WERI-Rb-1 (cell line): ENCODE measurements around the gene C10orf71.

Source experiments
- DNase-seq: peaks from one replicate; pipeline ENCODE4 v3.0.0-alpha.2; 2020
- H3K27ac ChIP-seq: fragments of 250-450 bp; sonication (Bioruptor Pico); 2 replicates; pipeline ENCODE4 v1.5.1; 2020; ENCODE audit warnings: mild to moderate bottlenecking, moderate library complexity
- H3K27me3 ChIP-seq: fragments of 250-450 bp; sonication (Bioruptor Pico); 2 replicates; pipeline ENCODE4 v1.5.1; 2021; ENCODE audit warnings: mild to moderate bottlenecking, low read depth, moderate library complexity; ENCODE audit not compliant: insufficient read depth, severe bottlenecking
- H3K36me3 ChIP-seq: fragments of 250-450 bp; sonication (Bioruptor Pico); 2 replicates; pipeline ENCODE4 v1.5.1; 2020; ENCODE audit warnings: mild to moderate bottlenecking, moderate library complexity
- H3K4me3 ChIP-seq: 2 replicates; pipeline ENCODE4 v1.5.1; 2011; ENCODE audit warnings: low read depth, mild to moderate bottlenecking, control low read depth, low read length
- H3K9me3 ChIP-seq: fragments of 250-450 bp; sonication (Bioruptor Pico); 2 replicates; pipeline ENCODE4 v1.5.1; 2021; ENCODE audit warnings: mild to moderate bottlenecking, moderate library complexity; ENCODE audit not compliant: severe bottlenecking
- CTCF ChIP-seq: IDR thresholded peaks from 2 replicates; pipeline ENCODE4 v1.5.1; 2011; ENCODE audit warnings: low read depth, mild to moderate bottlenecking, control low read depth, inconsistent platforms, low read length

The C10orf71 gene

GRCh38 chr10:49334964-49335363 lies 36.0 kb downstream of the C10orf71 start:
- H3K27me3 ChIP-seq: peaks cover 2% of the 10 kb centered on the region

GRCh38 chr10:49335364-49335972 lies 36.5 kb downstream of the C10orf71 start:
- Histone ChIP-seq H3K4me3 (no peak overlapping the region), H3K27ac (no peak overlapping the region), H3K9me3 (no peaks in the 10 kb centered on the region), H3K27me3 (peaks cover 2% of the 10 kb centered on the region), H3K36me3 (no peaks in the 10 kb centered on the region)
- TF ChIP-seq CTCF: no peak
- DNase-seq: no peak

More at GRCh38 chr10:49334964-49335363, 36.0 kb downstream of the C10orf71 start:
- no peak for DNase-seq
- Histone ChIP-seq H3K36me3 (no peaks in the 10 kb centered on the region), H3K4me3 (no peak overlapping the region), H3K9me3 (no peaks in the 10 kb centered on the region), H3K27ac (no peak overlapping the region)
- TF ChIP-seq CTCF: no peak

GRCh38 chr10:49338604-49339003 lies 39.6 kb downstream of the C10orf71 start:
- H3K9me3 ChIP-seq: no peaks in the 10 kb centered on the region
- DNase-seq: no peak
- no peaks in the 10 kb centered on the region for H3K36me3 ChIP-seq
- no peak for TF ChIP-seq CTCF
- H3K27ac ChIP-seq: no peak overlapping the region
- peaks cover 2% of the 10 kb centered on the region for H3K27me3 ChIP-seq
- no peak overlapping the region for H3K4me3 ChIP-seq

- no peaks in the 10 kb centered on the region for H3K9me3 ChIP-seq
- no peak overlapping the region for H3K27ac ChIP-seq
- no peak overlapping the region for H3K4me3 ChIP-seq
- no peak for DNase-seq
- no peaks in the 10 kb centered on the region for H3K27me3 ChIP-seq
- no peaks in the 10 kb centered on the region for H3K36me3 ChIP-seq
- TF ChIP-seq CTCF: no peak
Observed at GRCh38 chr10:49344840-49345239, 45.9 kb downstream of the C10orf71 start.

GRCh38 chr10:49347342-49347741 lies 48.4 kb downstream of the C10orf71 start:
- no peaks in the 10 kb centered on the region for H3K9me3 ChIP-seq
- no peak for TF ChIP-seq CTCF
- no peak for DNase-seq

GRCh38 chr10:49347827-49348226 lies 48.9 kb downstream of the C10orf71 start:
- Histone ChIP-seq H3K9me3 (no peaks in the 10 kb centered on the region), H3K27ac (no peak overlapping the region), H3K36me3 (no peaks in the 10 kb centered on the region), H3K27me3 (no peaks in the 10 kb centered on the region), H3K4me3 (no peak overlapping the region)
- no peak for TF ChIP-seq CTCF
- DNase-seq: no peak

More at GRCh38 chr10:49347342-49347741, 48.4 kb downstream of the C10orf71 start:
- Histone ChIP-seq H3K27ac (no peak overlapping the region), H3K27me3 (no peaks in the 10 kb centered on the region), H3K4me3 (no peak overlapping the region), H3K36me3 (no peaks in the 10 kb centered on the region)
